ENCODE measurements around the gene RREB1. TPM values are rescaled to one million over a fixed set of nuclear protein-coding genes. Genes with fewer than 3 reads are reported as not detected.

RREB1 gene
- total RNA-seq, 1 experiment from 2014 or later, result 35.8 TPM

DNA sequence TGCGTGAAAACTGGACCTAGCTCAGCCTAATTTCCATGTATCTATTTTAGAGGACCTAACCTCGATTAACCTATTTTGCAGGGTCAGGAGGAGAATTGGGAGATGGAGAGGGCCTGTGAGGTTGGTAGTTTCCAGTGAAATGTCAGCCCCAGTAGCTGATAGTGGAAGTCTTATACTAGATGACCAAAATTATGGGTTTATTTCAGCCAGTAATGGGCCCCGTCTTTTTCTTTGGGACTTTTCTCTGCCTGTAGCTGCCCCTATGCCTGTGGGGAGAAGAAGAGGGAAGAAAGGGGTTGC is 37.8 kb downstream of the RREB1 start:
- no peak overlapping the region for H2AFZ ChIP-seq (ENCODE audit: low read length)
- no peak overlapping the region for H2AK5ac ChIP-seq (ENCODE audit: insufficient read length, low read length)
- no peak overlapping the region for H4K91ac ChIP-seq (ENCODE audit: insufficient read length, low read depth, low read length)
- no peaks in the 10 kb centered on the region for H3K27me3 Mint-ChIP-seq (ENCODE audit: low read depth)
- H3K79me1 ChIP-seq (ENCODE audit: insufficient read depth, low read depth, low read length, poor library complexity, severe bottlenecking), result no peaks in the 10 kb centered on the region
- H3K4me3 Mint-ChIP-seq, result peak overlapping the region in 1 of 2 experiments; percentile 65; a peak in 4 of 5 replicates
- peak overlapping the region; percentile 35 for H3K4me2 ChIP-seq (ENCODE audit: insufficient read depth, insufficient read length, low read length)
- peak overlapping the region; percentile 12 for H3K18ac ChIP-seq (ENCODE audit: insufficient read length, low read depth, low read length)
- H4K5ac ChIP-seq (ENCODE audit: insufficient read length, low read depth, low read length), result no peak overlapping the region
- peak overlapping the region; percentile 19 for H2BK12ac ChIP-seq (ENCODE audit: insufficient read length, low read depth, low read length)
- no peaks in the 10 kb centered on the region for H3K36me3 Mint-ChIP-seq (ENCODE audit: insufficient read depth in 1 of 3, low read depth in 3 of 3)
- H3T11ph ChIP-seq (ENCODE audit: low read length), result no peak overlapping the region
- TF ChIP-seq, protein P1, sequence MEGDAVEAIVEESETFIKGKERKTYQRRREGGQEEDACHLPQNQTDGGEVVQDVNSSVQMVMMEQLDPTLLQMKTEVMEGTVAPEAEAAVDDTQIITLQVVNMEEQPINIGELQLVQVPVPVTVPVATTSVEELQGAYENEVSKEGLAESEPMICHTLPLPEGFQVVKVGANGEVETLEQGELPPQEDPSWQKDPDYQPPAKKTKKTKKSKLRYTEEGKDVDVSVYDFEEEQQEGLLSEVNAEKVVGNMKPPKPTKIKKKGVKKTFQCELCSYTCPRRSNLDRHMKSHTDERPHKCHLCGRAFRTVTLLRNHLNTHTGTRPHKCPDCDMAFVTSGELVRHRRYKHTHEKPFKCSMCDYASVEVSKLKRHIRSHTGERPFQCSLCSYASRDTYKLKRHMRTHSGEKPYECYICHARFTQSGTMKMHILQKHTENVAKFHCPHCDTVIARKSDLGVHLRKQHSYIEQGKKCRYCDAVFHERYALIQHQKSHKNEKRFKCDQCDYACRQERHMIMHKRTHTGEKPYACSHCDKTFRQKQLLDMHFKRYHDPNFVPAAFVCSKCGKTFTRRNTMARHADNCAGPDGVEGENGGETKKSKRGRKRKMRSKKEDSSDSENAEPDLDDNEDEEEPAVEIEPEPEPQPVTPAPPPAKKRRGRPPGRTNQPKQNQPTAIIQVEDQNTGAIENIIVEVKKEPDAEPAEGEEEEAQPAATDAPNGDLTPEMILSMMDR (conservative IDR thresholded peaks at IDR 0.05), result no peak
- DNase-seq, result no peak
- no peak overlapping the region for H4K8ac ChIP-seq (replicated peaks; ENCODE audit: insufficient read length, low read depth, low read length)
- peak overlapping the region; percentile 54 to 76 (median 65) for H3K27ac Mint-ChIP-seq
- peaks cover 4% of the 10 kb centered on the region for H3K23me2 ChIP-seq (ENCODE audit: insufficient read length, low read depth, low read length, poor library complexity, severe bottlenecking)
- H2BK5ac ChIP-seq (ENCODE audit: insufficient read length, low read length), result no peak overlapping the region
- no peak overlapping the region for H3K23ac ChIP-seq (ENCODE audit: insufficient read length, low read depth, low read length)
- no peak overlapping the region for H2BK15ac ChIP-seq (ENCODE audit: low read depth, low read length)
- no peaks in the 10 kb centered on the region for H3K27me3 ChIP-seq (ENCODE audit: insufficient read depth, low read length)
- H2BK20ac ChIP-seq (ENCODE audit: low read depth, low read length, poor library complexity, severe bottlenecking), result no peak overlapping the region
- no peak overlapping the region for H2BK120ac ChIP-seq (ENCODE audit: low read depth, low read length, poor library complexity, severe bottlenecking)
- no peak overlapping the region for H3K56ac ChIP-seq (ENCODE audit: insufficient read length, low read depth, low read length)
- H3K14ac ChIP-seq (ENCODE audit: insufficient read depth, low read length), result no peak overlapping the region
- peaks cover 54 to 70% of the 10 kb centered on the region in 2 experiments for H3K4me1 Mint-ChIP-seq
- WGBS (ENCODE audit: extremely low coverage, insufficient read length, low lambda C conversion rate), result no CpG with 5 or more reads among the region's 3 CpGs
- H3K9me3 ChIP-seq (ENCODE audit: control insufficient read depth, low read depth, low read length), result no peaks in the 10 kb centered on the region
- H3K79me2 ChIP-seq (ENCODE audit: insufficient read depth, low read length), result peaks cover 2% of the 10 kb centered on the region; the same call in 1 of the 2 replicates
- H3K27ac ChIP-seq (ENCODE audit: insufficient read length, low read depth, low read length), result peak overlapping the region; percentile 39
- peaks cover 33% of the 10 kb centered on the region for H3K4me1 ChIP-seq (ENCODE audit: insufficient read depth, low read length)
- no peak overlapping the region for H3K4ac ChIP-seq (ENCODE audit: low read depth, low read length)
- no peaks in the 10 kb centered on the region for H3K9me3 Mint-ChIP-seq
- peaks cover 2% of the 10 kb centered on the region for H4K20me1 ChIP-seq (ENCODE audit: control insufficient read depth, insufficient read depth, insufficient read length)
- H3K9ac ChIP-seq (ENCODE audit: extremely low read depth, insufficient read length, low read length), result no peak overlapping the region

Measured in H9 (cell line).